Measurements from ENCODE around the gene DLG2. TPM values are rescaled to one million over a fixed set of nuclear protein-coding genes. Genes with fewer than 3 reads are reported as not detected.

The DLG2 gene
- total RNA-seq, 1 experiment from 2014 or later, result 17.5 TPM

DNA sequence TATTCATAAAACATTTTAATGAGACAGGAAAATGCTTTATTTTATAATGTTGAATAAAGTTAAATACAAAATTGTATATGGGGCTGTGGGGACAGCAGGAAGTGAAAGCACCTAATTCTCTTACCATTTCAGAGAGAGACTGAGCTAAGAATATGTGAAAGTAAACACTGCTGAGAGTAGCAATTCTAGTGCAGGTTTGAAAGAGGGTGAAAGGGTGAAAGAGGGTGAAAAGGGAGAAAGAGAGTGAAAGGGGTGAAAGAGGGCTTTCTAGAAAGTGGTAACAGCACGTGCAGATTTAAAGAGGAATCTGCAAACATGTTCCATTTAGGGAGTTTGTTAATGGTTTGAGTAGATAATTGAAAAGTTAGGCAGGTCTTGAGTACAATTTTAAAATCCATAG lies 1689.0 kb downstream of the DLG2 start:
- ChIA-PET POLR2A (no interaction called here), CTCF (no interaction called here)
- no peak for TF ChIP-seq NFYB (CRISPR knock-in tag; conservative IDR thresholded peaks at IDR 0.05; ENCODE audit: low read depth)
- no peak for TF ChIP-seq ETV6 (CRISPR knock-in tag; IDR thresholded peaks at IDR 0.05)
- TF ChIP-seq ZNF396 (CRISPR knock-in tag; IDR thresholded peaks at IDR 0.05; ENCODE audit: borderline replicate concordance), result no peak
- no peak for TF ChIP-seq STAT6 (CRISPR knock-in tag; conservative IDR thresholded peaks at IDR 0.05; ENCODE audit: low read depth)
- TF ChIP-seq, protein P1, sequence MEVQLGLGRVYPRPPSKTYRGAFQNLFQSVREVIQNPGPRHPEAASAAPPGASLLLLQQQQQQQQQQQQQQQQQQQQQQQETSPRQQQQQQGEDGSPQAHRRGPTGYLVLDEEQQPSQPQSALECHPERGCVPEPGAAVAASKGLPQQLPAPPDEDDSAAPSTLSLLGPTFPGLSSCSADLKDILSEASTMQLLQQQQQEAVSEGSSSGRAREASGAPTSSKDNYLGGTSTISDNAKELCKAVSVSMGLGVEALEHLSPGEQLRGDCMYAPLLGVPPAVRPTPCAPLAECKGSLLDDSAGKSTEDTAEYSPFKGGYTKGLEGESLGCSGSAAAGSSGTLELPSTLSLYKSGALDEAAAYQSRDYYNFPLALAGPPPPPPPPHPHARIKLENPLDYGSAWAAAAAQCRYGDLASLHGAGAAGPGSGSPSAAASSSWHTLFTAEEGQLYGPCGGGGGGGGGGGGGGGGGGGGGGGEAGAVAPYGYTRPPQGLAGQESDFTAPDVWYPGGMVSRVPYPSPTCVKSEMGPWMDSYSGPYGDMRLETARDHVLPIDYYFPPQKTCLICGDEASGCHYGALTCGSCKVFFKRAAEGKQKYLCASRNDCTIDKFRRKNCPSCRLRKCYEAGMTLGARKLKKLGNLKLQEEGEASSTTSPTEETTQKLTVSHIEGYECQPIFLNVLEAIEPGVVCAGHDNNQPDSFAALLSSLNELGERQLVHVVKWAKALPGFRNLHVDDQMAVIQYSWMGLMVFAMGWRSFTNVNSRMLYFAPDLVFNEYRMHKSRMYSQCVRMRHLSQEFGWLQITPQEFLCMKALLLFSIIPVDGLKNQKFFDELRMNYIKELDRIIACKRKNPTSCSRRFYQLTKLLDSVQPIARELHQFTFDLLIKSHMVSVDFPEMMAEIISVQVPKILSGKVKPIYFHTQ (CRISPR knock-in tag; IDR thresholded peaks at IDR 0.05), result no peak
- TF ChIP-seq, protein P2, sequence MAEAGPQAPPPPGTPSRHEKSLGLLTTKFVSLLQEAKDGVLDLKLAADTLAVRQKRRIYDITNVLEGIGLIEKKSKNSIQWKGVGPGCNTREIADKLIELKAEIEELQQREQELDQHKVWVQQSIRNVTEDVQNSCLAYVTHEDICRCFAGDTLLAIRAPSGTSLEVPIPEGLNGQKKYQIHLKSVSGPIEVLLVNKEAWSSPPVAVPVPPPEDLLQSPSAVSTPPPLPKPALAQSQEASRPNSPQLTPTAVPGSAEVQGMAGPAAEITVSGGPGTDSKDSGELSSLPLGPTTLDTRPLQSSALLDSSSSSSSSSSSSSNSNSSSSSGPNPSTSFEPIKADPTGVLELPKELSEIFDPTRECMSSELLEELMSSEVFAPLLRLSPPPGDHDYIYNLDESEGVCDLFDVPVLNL (CRISPR knock-in tag; IDR thresholded peaks at IDR 0.05; ENCODE audit: borderline replicate concordance, low read depth), result no peak
- no peak for TF ChIP-seq FOXJ3 (CRISPR knock-in tag; IDR thresholded peaks at IDR 0.05; ENCODE audit: borderline replicate concordance)
- TF ChIP-seq, protein P3, sequence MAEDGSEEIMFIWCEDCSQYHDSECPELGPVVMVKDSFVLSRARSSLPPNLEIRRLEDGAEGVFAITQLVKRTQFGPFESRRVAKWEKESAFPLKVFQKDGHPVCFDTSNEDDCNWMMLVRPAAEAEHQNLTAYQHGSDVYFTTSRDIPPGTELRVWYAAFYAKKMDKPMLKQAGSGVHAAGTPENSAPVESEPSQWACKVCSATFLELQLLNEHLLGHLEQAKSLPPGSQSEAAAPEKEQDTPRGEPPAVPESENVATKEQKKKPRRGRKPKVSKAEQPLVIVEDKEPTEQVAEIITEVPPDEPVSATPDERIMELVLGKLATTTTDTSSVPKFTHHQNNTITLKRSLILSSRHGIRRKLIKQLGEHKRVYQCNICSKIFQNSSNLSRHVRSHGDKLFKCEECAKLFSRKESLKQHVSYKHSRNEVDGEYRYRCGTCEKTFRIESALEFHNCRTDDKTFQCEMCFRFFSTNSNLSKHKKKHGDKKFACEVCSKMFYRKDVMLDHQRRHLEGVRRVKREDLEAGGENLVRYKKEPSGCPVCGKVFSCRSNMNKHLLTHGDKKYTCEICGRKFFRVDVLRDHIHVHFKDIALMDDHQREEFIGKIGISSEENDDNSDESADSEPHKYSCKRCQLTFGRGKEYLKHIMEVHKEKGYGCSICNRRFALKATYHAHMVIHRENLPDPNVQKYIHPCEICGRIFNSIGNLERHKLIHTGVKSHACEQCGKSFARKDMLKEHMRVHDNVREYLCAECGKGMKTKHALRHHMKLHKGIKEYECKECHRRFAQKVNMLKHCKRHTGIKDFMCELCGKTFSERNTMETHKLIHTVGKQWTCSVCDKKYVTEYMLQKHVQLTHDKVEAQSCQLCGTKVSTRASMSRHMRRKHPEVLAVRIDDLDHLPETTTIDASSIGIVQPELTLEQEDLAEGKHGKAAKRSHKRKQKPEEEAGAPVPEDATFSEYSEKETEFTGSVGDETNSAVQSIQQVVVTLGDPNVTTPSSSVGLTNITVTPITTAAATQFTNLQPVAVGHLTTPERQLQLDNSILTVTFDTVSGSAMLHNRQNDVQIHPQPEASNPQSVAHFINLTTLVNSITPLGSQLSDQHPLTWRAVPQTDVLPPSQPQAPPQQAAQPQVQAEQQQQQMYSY (CRISPR knock-in tag; IDR thresholded peaks at IDR 0.05), result no peak
- no peak for TF ChIP-seq MYBL2 (CRISPR knock-in tag; IDR thresholded peaks at IDR 0.05)
- no peak for TF ChIP-seq IRF2 (CRISPR knock-in tag; IDR thresholded peaks at IDR 0.05; ENCODE audit: borderline replicate concordance, low read depth)
- no peak for TF ChIP-seq FOXP4 (CRISPR knock-in tag; IDR thresholded peaks at IDR 0.05)
- no peak for ATAC-seq
- Mint-ChIP-seq H3K4me3 (no peak overlapping the region), H3K4me1 (peaks cover 14% of the 10 kb centered on the region), H3K9me3 (peaks cover 3% of the 10 kb centered on the region; the same call in 1 of the 2 replicates), H3K36me3 (no peaks in the 10 kb centered on the region), H3K27ac (no peak overlapping the region), H3K27me3 (ENCODE audit: low read depth) (no peaks in the 10 kb centered on the region)
- no peak for DNase-seq (ENCODE audit: low spot score)

DNA sequence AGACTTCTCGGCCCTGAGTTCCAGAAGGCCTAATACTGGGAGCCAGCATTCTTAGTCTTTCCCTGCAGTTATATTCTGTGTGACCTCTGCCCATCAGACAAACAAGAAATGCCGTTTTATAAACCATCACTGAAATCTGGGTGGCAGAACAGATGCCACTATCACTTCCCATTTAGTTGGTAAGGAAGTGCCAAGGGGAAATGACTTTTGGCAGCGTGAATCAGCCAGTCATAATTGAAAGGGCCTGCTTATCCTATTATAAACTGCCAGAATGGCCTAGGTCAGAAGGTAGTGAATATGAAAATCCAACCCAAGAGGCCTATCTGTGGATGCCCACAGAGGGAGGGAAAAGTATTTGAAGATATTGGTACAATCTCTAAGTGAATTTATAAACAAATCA lies 1694.1 kb downstream of the DLG2 start:
- Mint-ChIP-seq H3K9me3 (no peaks in the 10 kb centered on the region), H3K4me1 (0 out of 2 replicates have a peak, but pooled peaks cover 2% of the 10 kb centered on the region), H3K27me3 (ENCODE audit: low read depth) (no peaks in the 10 kb centered on the region), H3K27ac (no peak overlapping the region), H3K4me3 (no peak overlapping the region), H3K36me3 (no peaks in the 10 kb centered on the region)
- ATAC-seq, result no peak
- no peak for DNase-seq (ENCODE audit: low spot score)
- POLR2A ChIA-PET, result no interaction called here
- CTCF ChIA-PET, result no interaction called here
- TF ChIP-seq USF1 (CRISPR knock-in tag; IDR thresholded peaks at IDR 0.05) (no peak), ATF1 (CRISPR knock-in tag; IDR thresholded peaks at IDR 0.05) (no peak), TEAD4 (CRISPR knock-in tag; IDR thresholded peaks at IDR 0.05) (no peak), SMAD3 (CRISPR knock-in tag; IDR thresholded peaks at IDR 0.05; ENCODE audit: borderline replicate concordance) (no peak), CREB1 (CRISPR knock-in tag; IDR thresholded peaks at IDR 0.05) (no peak), KAT7 (CRISPR knock-in tag; IDR thresholded peaks at IDR 0.05; ENCODE audit: borderline replicate concordance) (no peak), USF2 (CRISPR knock-in tag; IDR thresholded peaks at IDR 0.05) (no peak)
- TF ChIP-seq, protein P4, sequence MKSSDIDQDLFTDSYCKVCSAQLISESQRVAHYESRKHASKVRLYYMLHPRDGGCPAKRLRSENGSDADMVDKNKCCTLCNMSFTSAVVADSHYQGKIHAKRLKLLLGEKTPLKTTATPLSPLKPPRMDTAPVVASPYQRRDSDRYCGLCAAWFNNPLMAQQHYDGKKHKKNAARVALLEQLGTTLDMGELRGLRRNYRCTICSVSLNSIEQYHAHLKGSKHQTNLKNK (CRISPR knock-in tag; IDR thresholded peaks at IDR 0.05), result no peak
- TF ChIP-seq, protein P5, sequence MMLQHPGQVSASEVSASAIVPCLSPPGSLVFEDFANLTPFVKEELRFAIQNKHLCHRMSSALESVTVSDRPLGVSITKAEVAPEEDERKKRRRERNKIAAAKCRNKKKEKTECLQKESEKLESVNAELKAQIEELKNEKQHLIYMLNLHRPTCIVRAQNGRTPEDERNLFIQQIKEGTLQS (CRISPR knock-in tag; conservative IDR thresholded peaks at IDR 0.05), result no peak

All from WTC11 (cell line).